ENCODE results near the gene STAT5B.

Gene STAT5B

GRCh38 chr17:42179335-42179734, 96.9 kb downstream of the STAT5B start:
- Mint-ChIP-seq H3K36me3 (peaks cover 4% of the 10 kb centered on the region), H3K4me3 (no peak overlapping the region), H3K27me3 (no peaks in the 10 kb centered on the region), H3K4me1 (peaks cover 30% of the 10 kb centered on the region), H3K9me3 (no peaks in the 10 kb centered on the region), H3K27ac (peak overlapping the region; percentile 83)
- ATAC-seq (ENCODE audit: low read depth) (no peak), DNase-seq (ENCODE audit: low spot score in 2 of 2) (no peak)

GRCh38 chr17:42178817-42179216, 97.4 kb downstream of the STAT5B start:
- peaks cover 30% of the 10 kb centered on the region for H3K4me1 Mint-ChIP-seq
- peaks cover 4% of the 10 kb centered on the region for H3K36me3 Mint-ChIP-seq
- ATAC-seq (ENCODE audit: low read depth): peak; percentile 39
- peak overlapping the region; percentile 29 for H3K4me3 Mint-ChIP-seq
- peak in 1 of 2 donors; percentile 28 for DNase-seq (ENCODE audit: low spot score in 2 of 2)
- H3K9me3 Mint-ChIP-seq: no peaks in the 10 kb centered on the region
- peak overlapping the region; percentile 83 for H3K27ac Mint-ChIP-seq
- H3K27me3 Mint-ChIP-seq: no peaks in the 10 kb centered on the region

GRCh38 chr17:42177684-42178083, 98.5 kb downstream of the STAT5B start:
- peaks cover 20% of the 10 kb centered on the region for H3K4me1 Mint-ChIP-seq
- H3K27me3 Mint-ChIP-seq: no peaks in the 10 kb centered on the region
- ATAC-seq (ENCODE audit: low read depth) (no peak), DNase-seq (ENCODE audit: low spot score in 2 of 2) (no peak)
- no peak overlapping the region for H3K27ac Mint-ChIP-seq
- H3K36me3 Mint-ChIP-seq: peaks cover 4% of the 10 kb centered on the region
- H3K9me3 Mint-ChIP-seq: no peaks in the 10 kb centered on the region
- no peak overlapping the region for H3K4me3 Mint-ChIP-seq

GRCh38 chr17:42174126-42174783, 101.9 kb downstream of the STAT5B start:
- Mint-ChIP-seq H3K4me3 (no peak overlapping the region), H3K27ac (no peak overlapping the region), H3K27me3 (no peaks in the 10 kb centered on the region), H3K9me3 (no peaks in the 10 kb centered on the region), H3K36me3 (peaks cover 7% of the 10 kb centered on the region), H3K4me1 (peaks cover 12% of the 10 kb centered on the region)
- ATAC-seq (ENCODE audit: low read depth) (no peak), DNase-seq (ENCODE audit: low spot score in 2 of 2) (no peak)

GRCh38 chr17:42171831-42172230, 104.4 kb downstream of the STAT5B start:
- Mint-ChIP-seq H3K4me3 (no peak overlapping the region), H3K27me3 (no peaks in the 10 kb centered on the region), H3K4me1 (peaks cover 8% of the 10 kb centered on the region), H3K36me3 (peaks cover 7% of the 10 kb centered on the region), H3K27ac (no peak overlapping the region), H3K9me3 (no peaks in the 10 kb centered on the region)
- DNase-seq (ENCODE audit: low spot score in 2 of 2) (no peak), ATAC-seq (ENCODE audit: low read depth) (no peak)

GRCh38 chr17:42169351-42169750, 106.8 kb downstream of the STAT5B start:
- ATAC-seq (ENCODE audit: low read depth) (no peak), DNase-seq (ENCODE audit: low spot score in 2 of 2) (no peak)
- Mint-ChIP-seq H3K27ac (no peak overlapping the region), H3K4me1 (peaks cover 8% of the 10 kb centered on the region), H3K4me3 (no peak overlapping the region), H3K36me3 (peaks cover 3% of the 10 kb centered on the region), H3K27me3 (no peaks in the 10 kb centered on the region), H3K9me3 (no peaks in the 10 kb centered on the region)

- no peak overlapping the region for H3K27ac Mint-ChIP-seq
- peaks cover 3% of the 10 kb centered on the region for H3K36me3 Mint-ChIP-seq
- no peak for DNase-seq (ENCODE audit: low spot score in 2 of 2)
- H3K4me1 Mint-ChIP-seq: peaks cover 8% of the 10 kb centered on the region
- no peak for ATAC-seq (ENCODE audit: low read depth)
- H3K9me3 Mint-ChIP-seq: no peaks in the 10 kb centered on the region
- no peaks in the 10 kb centered on the region for H3K27me3 Mint-ChIP-seq
- H3K4me3 Mint-ChIP-seq: no peak overlapping the region
Observed at GRCh38 chr17:42167807-42168206, 108.4 kb downstream of the STAT5B start.

- H3K4me3 Mint-ChIP-seq: no peak overlapping the region
- no peak overlapping the region for H3K27ac Mint-ChIP-seq
- H3K27me3 Mint-ChIP-seq: no peaks in the 10 kb centered on the region
- no peak for ATAC-seq (ENCODE audit: low read depth)
- H3K36me3 Mint-ChIP-seq: peaks cover 3% of the 10 kb centered on the region
- DNase-seq (ENCODE audit: low spot score in 2 of 2): no peak
- H3K4me1 Mint-ChIP-seq: peaks cover 12% of the 10 kb centered on the region
- no peaks in the 10 kb centered on the region for H3K9me3 Mint-ChIP-seq
Observed at GRCh38 chr17:42166196-42166763, 109.9 kb downstream of the STAT5B start.

- peaks cover 2% of the 10 kb centered on the region for H3K36me3 Mint-ChIP-seq
- no peak overlapping the region for H3K27ac Mint-ChIP-seq
- H3K4me1 Mint-ChIP-seq: peaks cover 12% of the 10 kb centered on the region
- DNase-seq (ENCODE audit: low spot score in 2 of 2) (no peak), ATAC-seq (ENCODE audit: low read depth) (no peak)
- H3K4me3 Mint-ChIP-seq: no peak overlapping the region
- H3K27me3 Mint-ChIP-seq: no peaks in the 10 kb centered on the region
- H3K9me3 Mint-ChIP-seq: no peaks in the 10 kb centered on the region
Observed at GRCh38 chr17:42165751-42166150, 110.4 kb downstream of the STAT5B start.

GRCh38 chr17:42163696-42164407, 112.3 kb downstream of the STAT5B start:
- Mint-ChIP-seq H3K27me3 (no peaks in the 10 kb centered on the region), H3K4me3 (no peak overlapping the region), H3K4me1 (peaks cover 12% of the 10 kb centered on the region), H3K27ac (no peak overlapping the region), H3K9me3 (no peaks in the 10 kb centered on the region), H3K36me3 (no peaks in the 10 kb centered on the region)
- ATAC-seq (ENCODE audit: low read depth) (no peak), DNase-seq (ENCODE audit: low spot score in 2 of 2) (no peak)

- Mint-ChIP-seq H3K36me3 (no peaks in the 10 kb centered on the region), H3K4me1 (peaks cover 12% of the 10 kb centered on the region), H3K27me3 (no peaks in the 10 kb centered on the region), H3K4me3 (no peak overlapping the region), H3K9me3 (no peaks in the 10 kb centered on the region), H3K27ac (no peak overlapping the region)
- ATAC-seq (ENCODE audit: low read depth): no peak
- DNase-seq (ENCODE audit: low spot score in 2 of 2): no peak
Observed at GRCh38 chr17:42163113-42163512, 113.1 kb downstream of the STAT5B start.

GRCh38 chr17:42160531-42160910, 115.7 kb downstream of the STAT5B start:
- peaks cover 4% of the 10 kb centered on the region for H3K4me1 Mint-ChIP-seq
- no peak for ATAC-seq (ENCODE audit: low read depth)

GRCh38 chr17:42159796-42160530, 116.2 kb downstream of the STAT5B start:
- no peak for ATAC-seq (ENCODE audit: low read depth)
- Mint-ChIP-seq H3K9me3 (no peaks in the 10 kb centered on the region), H3K4me3 (no peak overlapping the region), H3K4me1 (peaks cover 4% of the 10 kb centered on the region), H3K27me3 (no peaks in the 10 kb centered on the region), H3K36me3 (no peaks in the 10 kb centered on the region), H3K27ac (no peak overlapping the region)
- no peak for DNase-seq (ENCODE audit: low spot score in 2 of 2)

More at GRCh38 chr17:42160531-42160910, 115.7 kb downstream of the STAT5B start:
- Mint-ChIP-seq H3K36me3 (no peaks in the 10 kb centered on the region), H3K9me3 (no peaks in the 10 kb centered on the region), H3K4me3 (no peak overlapping the region), H3K27me3 (no peaks in the 10 kb centered on the region), H3K27ac (no peak overlapping the region)
- DNase-seq (ENCODE audit: low spot score in 2 of 2): no peak

- peaks cover 21% of the 10 kb centered on the region for H3K4me1 Mint-ChIP-seq
- no peaks in the 10 kb centered on the region for H3K27me3 Mint-ChIP-seq
- H3K4me3 Mint-ChIP-seq: peak overlapping the region; percentile 82
- H3K27ac Mint-ChIP-seq: no peak overlapping the region
- H3K9me3 Mint-ChIP-seq: no peaks in the 10 kb centered on the region
- ATAC-seq (ENCODE audit: low read depth) (no peak), DNase-seq (ENCODE audit: low spot score in 2 of 2) (no peak)
- no peaks in the 10 kb centered on the region for H3K36me3 Mint-ChIP-seq
Observed at GRCh38 chr17:42155614-42156045, 120.6 kb downstream of the STAT5B start.
